ENCODE data around the gene HS2ST1.

GRCh38 chr1:87149241-87150041, 235.0 kb downstream of the HS2ST1 start:
- TF ChIP-seq CTCF (conservative IDR thresholded peaks at IDR 0.05; ENCODE audit: low read depth, low read length) (no peak), EZH2 (IDR thresholded peaks at IDR 0.05; ENCODE audit: borderline replicate concordance, low read depth, low read length, poor library complexity, severe bottlenecking) (no peak)

Measured in A673 (cell line).